H1 (cell line): Measurements from ENCODE around the gene OSBPL5.

Experiments
- CREB1 ChIP-seq: IDR thresholded peaks from 2 replicates; pipeline ENCODE4 v1.6.1; 2012; ENCODE audit warnings: inconsistent platforms
- CTCF ChIP-seq, 3 experiments: IDR thresholded peaks; 1 replicate in 2 of 3; 2 replicates in 1 of 3; pipeline versions ENCODE4 v1.5.1 to v1.6.1; 2011; ENCODE audit warnings: low read length in 3 of 3, mild to moderate bottlenecking in 3 of 3, inconsistent platforms in 2 of 3, low read depth in 1 of 3, moderate library complexity in 1 of 3; ENCODE audit not compliant: insufficient read depth in 1 of 3; ENCODE audit errors: control extremely low read depth in 1 of 3
- E2F6 ChIP-seq: IDR thresholded peaks from 2 replicates; pipeline ENCODE4 v1.6.1; 2012; ENCODE audit warnings: inconsistent platforms
- HDAC6 ChIP-seq: IDR thresholded peaks from one replicate; pipeline ENCODE4 v1.7.1; 2012; ENCODE audit warnings: low read depth, mild to moderate bottlenecking, inconsistent platforms, low read length, moderate library complexity
- POLR2A ChIP-seq, 2 experiments: IDR thresholded peaks; 1 replicate in 1 of 2; 2 replicates in 1 of 2; pipeline ENCODE4 v1.6.1; 2011; ENCODE audit warnings: low read depth in 2 of 2, low read length in 2 of 2, mild to moderate bottlenecking in 2 of 2; ENCODE audit errors: control extremely low read depth in 1 of 2
- RFX5 ChIP-seq: IDR thresholded peaks from 2 replicates; pipeline ENCODE4 v1.6.1; 2011; ENCODE audit warnings: low read depth, low read length, improper control_type of control experiment, borderline replicate concordance
- RNF2 ChIP-seq: fragments of 200-900, 300-1000 bp; sonication (generic); IDR thresholded peaks from 2 replicates; pipeline ENCODE4 v1.7.1; 2016; ENCODE audit warnings: borderline replicate concordance, low read depth, mild to moderate bottlenecking, antibody characterized with exemption, low read length; ENCODE audit not compliant: poor library complexity, severe bottlenecking; ENCODE audit errors: missing control alignments

- no peak for TF ChIP-seq RFX5
- no peak for TF ChIP-seq E2F6
- TF ChIP-seq RNF2 = no peak
- no peak for TF ChIP-seq POLR2A (IDR thresholded peaks at IDR 0.05; ENCODE audit: control extremely low read depth in 1 of 2, low read depth in 2 of 2, low read length in 2 of 2)
- TF ChIP-seq HDAC6 = no peak
- TF ChIP-seq CREB1 = no peak
- TF ChIP-seq CTCF (IDR thresholded peaks at IDR 0.05; ENCODE audit: control extremely low read depth in 1 of 3, insufficient read depth in 1 of 3, low read depth in 1 of 3, low read length in 3 of 3) = no peak
Measured at GRCh38 chr11:3132271-3132781, 32.8 kb downstream of the OSBPL5 start.
